Endothelial cell of umbilical vein (primary cell): ENCODE results near the gene RNF222. TPM values are rescaled to one million over a fixed set of nuclear protein-coding genes. Genes with fewer than 3 reads are reported as not detected.

ENCODE experiments used
- BruUV-seq: library from RNA; stranded (reverse); fragments of 400-500 nt; replicated peaks from 2 replicates; lab custom pipeline; 2021; lab: Mats Ljungman, UMichigan
- CTCF ChIA-PET: fragments of 300-600, 350-600 bp; sonication (Branson Sonifier 250); formaldehyde crosslinking; loops from one replicate; lab custom pipeline; 2021; ENCODE audit warnings: antibody characterized with exemption, inconsistent platforms; lab: Charles Lee
- POLR2A ChIA-PET: fragments of 300-600, 350-600 bp; sonication (Branson Sonifier 250); formaldehyde crosslinking; loops from one replicate; lab custom pipeline; 2021; ENCODE audit warnings: antibody characterized with exemption, inconsistent platforms; lab: Charles Lee
- DNase-seq: peaks from one replicate; pipeline ENCODE4 v3.0.0-alpha.2; 2011; ENCODE audit warnings: low read depth, low spot score
- FAIRE-seq: peaks from 2 replicates; lab custom pipeline; 2011; peaks lifted over from hg19 to GRCh38; lab: Jason Lieb, UNC
- H2AFZ ChIP-seq: 2 replicates; pipeline ENCODE4 v1.6.0; 2012; ENCODE audit warnings: low read depth, low read length, control low read depth, inconsistent platforms
- H3K27ac ChIP-seq: 2 replicates; pipeline ENCODE4 v1.5.1; 2011; ENCODE audit warnings: low read depth, mild to moderate bottlenecking, control low read depth, low read length, moderate library complexity; ENCODE audit not compliant: insufficient read depth
- H3K27me3 ChIP-seq, 2 experiments: 2 replicates each; pipeline versions ENCODE4 v1.6.0 to v1.6.1; 2011; ENCODE audit warnings: low read length in 2 of 2, mixed read lengths in 1 of 2; ENCODE audit not compliant: control insufficient read depth in 2 of 2, insufficient read depth in 2 of 2
- H3K36me3 ChIP-seq, 2 experiments: 2 replicates in 1 of 2; 3 replicates in 1 of 2; pipeline ENCODE4 v1.5.1; 2011; ENCODE audit warnings: low read length in 2 of 2, mild to moderate bottlenecking in 1 of 2, moderate library complexity in 1 of 2; ENCODE audit not compliant: control insufficient read depth in 2 of 2, insufficient read depth in 2 of 2; ENCODE audit errors: extremely low read depth in 1 of 2
- H3K4me1 ChIP-seq: 3 replicates; pipeline ENCODE4 v1.5.1; 2011; ENCODE audit warnings: mild to moderate bottlenecking, low read length; ENCODE audit not compliant: control insufficient read depth, insufficient read depth; ENCODE audit errors: extremely low read depth
- H3K4me2 ChIP-seq: 2 replicates; pipeline ENCODE4 v1.6.1; 2011; ENCODE audit warnings: low read length, control low read depth, mixed read lengths; ENCODE audit not compliant: insufficient read depth
- H3K4me3 ChIP-seq, 3 experiments: fragments of 200-600 bp in 1 of 3; sonication (generic), shearing (Covaris generic) in 1 of 3; replicated peaks in 1 of 3; 2 replicates each; pipeline ENCODE4 v1.5.1; 2011 to 2016; ENCODE audit warnings: control low read depth in 3 of 3, low read length in 3 of 3, mild to moderate bottlenecking in 2 of 3, inconsistent platforms in 1 of 3, low read depth in 1 of 3, moderate library complexity in 1 of 3; ENCODE audit not compliant: insufficient read depth in 1 of 3
- H3K79me2 ChIP-seq: 2 replicates; pipeline ENCODE4 v1.6.0; 2012; ENCODE audit warnings: low read length, inconsistent platforms; ENCODE audit not compliant: control insufficient read depth, insufficient read depth
- H3K9ac ChIP-seq: replicated peaks from 2 replicates; pipeline ENCODE3; 2011; ENCODE audit warnings: low read length, control low read depth; ENCODE audit not compliant: insufficient read depth; ENCODE audit errors: extremely low read depth
- H3K9me1 ChIP-seq: replicated peaks from 3 replicates; pipeline ENCODE4 v1.6.0; 2011; ENCODE audit warnings: mild to moderate bottlenecking, low read length; ENCODE audit not compliant: control insufficient read depth, insufficient read depth; ENCODE audit errors: extremely low read depth
- H3K9me3 ChIP-seq: replicated peaks from 2 replicates; pipeline ENCODE4 v1.5.1; 2012; ENCODE audit warnings: low read length, inconsistent platforms; ENCODE audit not compliant: control insufficient read depth, insufficient read depth
- H4K20me1 ChIP-seq: replicated peaks from 2 replicates; pipeline ENCODE3; 2011; ENCODE audit warnings: mild to moderate bottlenecking, low read length; ENCODE audit not compliant: control insufficient read depth, insufficient read depth; ENCODE audit errors: extremely low read depth
- EZH2 ChIP-seq: IDR thresholded peaks from 2 replicates; pipeline ENCODE4 v1.6.1; 2012; ENCODE audit warnings: borderline replicate concordance, low read depth, mild to moderate bottlenecking, moderate library complexity, low read length, inconsistent platforms; ENCODE audit not compliant: severe bottlenecking
- FOS ChIP-seq: IDR thresholded peaks from 2 replicates; pipeline ENCODE4 v1.6.1; 2011; ENCODE audit warnings: mild to moderate bottlenecking, low read length, moderate library complexity, borderline replicate concordance; ENCODE audit not compliant: insufficient read depth
- GATA2 ChIP-seq: IDR thresholded peaks from 2 replicates; pipeline ENCODE4 v1.7.0; 2011; ENCODE audit warnings: low read depth, mild to moderate bottlenecking, moderate library complexity, mixed read lengths, low read length; ENCODE audit not compliant: insufficient read length, insufficient read depth
- JUN ChIP-seq: IDR thresholded peaks from 2 replicates; pipeline ENCODE4 v1.6.1; 2011; ENCODE audit warnings: borderline replicate concordance, low read depth; ENCODE audit not compliant: insufficient read length, insufficient read depth
- MYC ChIP-seq: IDR thresholded peaks from one replicate; pipeline ENCODE4 v1.6.1; 2011; ENCODE audit warnings: mild to moderate bottlenecking, low read depth, low read length
- POLR2A ChIP-seq: IDR thresholded peaks from 2 replicates; pipeline ENCODE4 v1.6.1; 2012; ENCODE audit warnings: low read depth, mild to moderate bottlenecking, control low read depth, low read length
- POLR2AphosphoS5 ChIP-seq: IDR thresholded peaks from 2 replicates; pipeline ENCODE4 v1.6.1; 2012; ENCODE audit warnings: low read depth, mild to moderate bottlenecking, control low read depth, low read length, moderate library complexity; ENCODE audit not compliant: insufficient read depth
- dilution Hi-C: fragments of 300-500 bp; cut with MboI; formaldehyde crosslinking; loops from one replicate; pipeline ENCODE4 v1.15.0; 2019; ENCODE audit warnings: low sequenced_read_pairs; ENCODE audit not compliant: extremely low pct_ligation_motif_present
- intact Hi-C: fragments of 100-400 bp; cut with micrococcal nuclease; formaldehyde crosslinking; loops from one replicate; pipeline ENCODE4 v1.10.0; 2022
- polyA plus RNA-seq, 4 experiments: library from polyadenylated mRNA; depleted of rRNA in 3 of 4; stranded (reverse) in 3 of 4; unstranded in 1 of 4; fragments of >200 nt; gene quantifications; 2 replicates each; pipeline versions ENCODE4 v1.2.1 to v1.2.3, GENCODE V29; 2011 to 2012; ENCODE audit warnings: missing spikeins in 1 of 4
- total RNA-seq: library from RNA; stranded (reverse); gene quantifications from 2 replicates; pipeline ENCODE4 v1.2.3, GENCODE V29; 2021
- TF ChIP-seq, protein P1 (sequence below), 2 donors: IDR thresholded peaks; 1 replicate in 1 of 2; 2 replicates in 1 of 2; pipeline ENCODE4 v1.5.1; 2011; ENCODE audit warnings: low read length in 2 of 2, mild to moderate bottlenecking in 2 of 2, moderate library complexity in 2 of 2, control low read depth in 1 of 2, inconsistent platforms in 1 of 2, low read depth in 1 of 2; ENCODE audit not compliant: insufficient read depth in 1 of 2; ENCODE audit errors: extremely low read depth in 1 of 2
- TF ChIP-seq, protein P2 (sequence below): IDR thresholded peaks from 2 replicates; pipeline ENCODE4 v1.6.1; 2011; ENCODE audit not compliant: insufficient read depth, insufficient read length

The RNF222 gene
- total and polyA plus RNA-seq, 2 donors (not counting 3 experiments of a cell fraction or from before 2014, with no cell fraction given), result not detected

GRCh38 chr17:8417806-8418205 lies 20.2 kb upstream of the RNF222 start:
- no TSS peak for BruUV-seq
- no peak overlapping the region for H2AFZ ChIP-seq
- no peak overlapping the region for H3K27ac ChIP-seq
- H3K4me2 ChIP-seq, result no peak overlapping the region
- POLR2A ChIA-PET, result interaction anchor here (0.5 kb wide), 1 partner anchor 21 kb away, joined by 3 read pairs; no protein-coding TSS in a partner anchor
- CTCF ChIA-PET, result interaction anchor here (4.0 kb wide), 1 partner anchor 8 kb away, joined by 29 read pairs; no protein-coding TSS in a partner anchor
- H3K9me3 ChIP-seq, result no peaks in the 10 kb centered on the region
- H4K20me1 ChIP-seq, result no peaks in the 10 kb centered on the region
- H3K36me3 ChIP-seq, result no peaks in the 10 kb centered on the region
- H3K4me3 ChIP-seq, result no peak overlapping the region
- peaks cover 12% of the 10 kb centered on the region for H3K4me1 ChIP-seq
- peaks cover 2 to 6% of the 10 kb centered on the region in 2 experiments for H3K27me3 ChIP-seq
- dilution Hi-C loops, result no loop called here
- H3K79me2 ChIP-seq, result no peaks in the 10 kb centered on the region
- H3K9ac ChIP-seq, result no peak overlapping the region
- no peaks in the 10 kb centered on the region for H3K9me1 ChIP-seq
- no peak for TF ChIP-seq GATA2
- no peak for TF ChIP-seq JUN
- TF ChIP-seq, protein P1, sequence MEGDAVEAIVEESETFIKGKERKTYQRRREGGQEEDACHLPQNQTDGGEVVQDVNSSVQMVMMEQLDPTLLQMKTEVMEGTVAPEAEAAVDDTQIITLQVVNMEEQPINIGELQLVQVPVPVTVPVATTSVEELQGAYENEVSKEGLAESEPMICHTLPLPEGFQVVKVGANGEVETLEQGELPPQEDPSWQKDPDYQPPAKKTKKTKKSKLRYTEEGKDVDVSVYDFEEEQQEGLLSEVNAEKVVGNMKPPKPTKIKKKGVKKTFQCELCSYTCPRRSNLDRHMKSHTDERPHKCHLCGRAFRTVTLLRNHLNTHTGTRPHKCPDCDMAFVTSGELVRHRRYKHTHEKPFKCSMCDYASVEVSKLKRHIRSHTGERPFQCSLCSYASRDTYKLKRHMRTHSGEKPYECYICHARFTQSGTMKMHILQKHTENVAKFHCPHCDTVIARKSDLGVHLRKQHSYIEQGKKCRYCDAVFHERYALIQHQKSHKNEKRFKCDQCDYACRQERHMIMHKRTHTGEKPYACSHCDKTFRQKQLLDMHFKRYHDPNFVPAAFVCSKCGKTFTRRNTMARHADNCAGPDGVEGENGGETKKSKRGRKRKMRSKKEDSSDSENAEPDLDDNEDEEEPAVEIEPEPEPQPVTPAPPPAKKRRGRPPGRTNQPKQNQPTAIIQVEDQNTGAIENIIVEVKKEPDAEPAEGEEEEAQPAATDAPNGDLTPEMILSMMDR (IDR thresholded peaks at IDR 0.05; ENCODE audit: extremely low read depth in 1 of 2, insufficient read depth in 1 of 2, low read depth in 1 of 2, low read length in 2 of 2), result no peak
- TF ChIP-seq POLR2AphosphoS5, result no peak
- no peak for TF ChIP-seq MYC
- TF ChIP-seq POLR2A, result no peak
- TF ChIP-seq, protein P2, sequence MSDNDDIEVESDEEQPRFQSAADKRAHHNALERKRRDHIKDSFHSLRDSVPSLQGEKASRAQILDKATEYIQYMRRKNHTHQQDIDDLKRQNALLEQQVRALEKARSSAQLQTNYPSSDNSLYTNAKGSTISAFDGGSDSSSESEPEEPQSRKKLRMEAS, result no peak
- no peak for TF ChIP-seq EZH2
- TF ChIP-seq FOS, result no peak
- intact Hi-C loops, result no loop called here
- FAIRE-seq (no peak), DNase-seq (no peak)
